Upper lobe of left lung (tissue), 6 donors: ENCODE data around the gene NRXN3. TPM values are rescaled to one million over a fixed set of nuclear protein-coding genes. Genes with fewer than 3 reads are reported as not detected.

Experiments used
- ATAC-seq, 2 donors: fragments of 200-7000 bp; cut with Tn5 transposase; one replicate each; pipeline ENCODE4 v1.9.1; 2022; ENCODE audit warnings: mild to moderate bottlenecking in 2 of 2, moderate library complexity in 2 of 2; ENCODE audit not compliant: low FRiP score in 2 of 2
- DNase-seq, 2 donors: peaks; one replicate each; pipeline ENCODE4 v3.0.0-alpha.2; 2019 to 2020
- H3K27ac ChIP-seq, 4 donors: fragments of 200-600 bp; sonication (generic); one replicate each; pipeline ENCODE4 v1.5.1; 2016 to 2019
- H3K27me3 ChIP-seq, 4 donors: fragments of 200-600 bp; sonication (generic); one replicate each; pipeline ENCODE4 v1.5.1; 2017 to 2019
- H3K36me3 ChIP-seq, 4 donors: fragments of 200-600 bp; sonication (generic); one replicate each; pipeline ENCODE4 v1.5.1; 2016 to 2019
- H3K4me1 ChIP-seq, 4 donors: fragments of 200-600 bp; sonication (generic); one replicate each; pipeline ENCODE4 v1.5.1; 2018 to 2019
- H3K4me3 ChIP-seq, 4 donors: fragments of 200-600 bp; sonication (generic); one replicate each; pipeline ENCODE4 v1.5.1; 2017 to 2019; ENCODE audit warnings: mild to moderate bottlenecking in 2 of 4, moderate library complexity in 1 of 4
- H3K9me3 ChIP-seq, 4 donors: fragments of 200-600 bp; sonication (generic); one replicate each; pipeline ENCODE4 v1.5.1; 2018 to 2019
- EP300 ChIP-seq, 4 donors: sonication (generic); formaldehyde crosslinking; IDR thresholded peaks; one replicate each; pipeline ENCODE4 v1.5.1; 2017; ENCODE audit warnings: antibody characterized with exemption in 4 of 4, control low read depth in 2 of 4
- POLR2A ChIP-seq, 4 donors: fragments of 450-650 bp; IDR thresholded peaks; one replicate each; pipeline ENCODE4 v1.5.1; 2016 to 2017; ENCODE audit warnings: antibody characterized with exemption in 4 of 4, mild to moderate bottlenecking in 2 of 4
- POLR2AphosphoS5 ChIP-seq, 2 donors: sonication (generic); formaldehyde crosslinking; IDR thresholded peaks; one replicate each; pipeline ENCODE4 v1.5.1; 2017; ENCODE audit warnings: antibody characterized with exemption in 2 of 2
- WGBS, 2 donors: methylation state at CpG; one replicate each; pipeline ENCODE4 v1.1.5; 2017 to 2018; 5-methylcytosine and 5-hydroxymethylcytosine counted together
- total RNA-seq, 6 donors: library from RNA; depleted of rRNA in 4 of 6; stranded (reverse); fragments of >200 nt in 4 of 6; gene quantifications; one replicate each; pipeline versions ENCODE4 v1.1.0 to v1.2.1, GENCODE V29; 2016 to 2021
- TF ChIP-seq, protein P1 (sequence below), 6 experiments: fragments of 450-650 bp in 4 of 6; fragments of 200-600 bp in 2 of 6; sonication (generic) in 2 of 6; IDR thresholded peaks; one replicate each; pipeline ENCODE4 v1.5.1; 2016 to 2019; ENCODE audit warnings: antibody characterized with exemption in 6 of 6
- donor health status: DM: no; HTN: no; CAD: no; lungs with moderate emphysema.
- donor health status: DM: no; HTN: yes; CAD: no; lungs with severe emphysema.

The NRXN3 gene
- total RNA-seq, 6 donors from 2014 or later: 4.4 to 14.9 (median 7.2) TPM

DNA sequence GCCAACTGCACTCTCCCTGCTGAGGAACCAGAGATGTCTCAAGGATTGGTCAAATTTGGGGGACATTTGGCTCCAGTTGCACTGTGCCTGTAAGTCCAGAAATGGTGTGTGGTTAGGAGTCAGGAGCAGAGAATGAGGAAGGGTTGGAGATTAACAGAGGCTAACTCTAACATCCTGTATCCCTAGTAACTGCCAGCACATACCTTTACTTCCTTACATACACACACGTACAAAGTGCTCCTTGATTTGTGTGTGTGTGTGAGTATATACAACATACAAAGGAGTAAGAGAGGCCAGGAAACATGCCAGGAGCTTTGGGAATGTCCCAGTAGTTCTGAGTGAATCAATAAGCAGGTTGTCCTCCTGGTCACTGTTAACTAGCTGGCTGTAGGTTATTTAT lies 39.8 kb upstream of the NRXN3 start:
- DNase-seq: no peak
- Histone ChIP-seq H3K27ac (no peak overlapping the region), H3K27me3 (no peaks in the 10 kb centered on the region), H3K9me3 (no peaks in the 10 kb centered on the region), H3K4me1 (no peaks in the 10 kb centered on the region), H3K36me3 (no peaks in the 10 kb centered on the region), H3K4me3 (no peak overlapping the region)
- ATAC-seq: no peak
- TF ChIP-seq POLR2AphosphoS5 (IDR thresholded peaks at IDR 0.05): no peak
- TF ChIP-seq EP300 (IDR thresholded peaks at IDR 0.05): no peak
- no peak for TF ChIP-seq POLR2A (IDR thresholded peaks at IDR 0.05)
- TF ChIP-seq, protein P1, sequence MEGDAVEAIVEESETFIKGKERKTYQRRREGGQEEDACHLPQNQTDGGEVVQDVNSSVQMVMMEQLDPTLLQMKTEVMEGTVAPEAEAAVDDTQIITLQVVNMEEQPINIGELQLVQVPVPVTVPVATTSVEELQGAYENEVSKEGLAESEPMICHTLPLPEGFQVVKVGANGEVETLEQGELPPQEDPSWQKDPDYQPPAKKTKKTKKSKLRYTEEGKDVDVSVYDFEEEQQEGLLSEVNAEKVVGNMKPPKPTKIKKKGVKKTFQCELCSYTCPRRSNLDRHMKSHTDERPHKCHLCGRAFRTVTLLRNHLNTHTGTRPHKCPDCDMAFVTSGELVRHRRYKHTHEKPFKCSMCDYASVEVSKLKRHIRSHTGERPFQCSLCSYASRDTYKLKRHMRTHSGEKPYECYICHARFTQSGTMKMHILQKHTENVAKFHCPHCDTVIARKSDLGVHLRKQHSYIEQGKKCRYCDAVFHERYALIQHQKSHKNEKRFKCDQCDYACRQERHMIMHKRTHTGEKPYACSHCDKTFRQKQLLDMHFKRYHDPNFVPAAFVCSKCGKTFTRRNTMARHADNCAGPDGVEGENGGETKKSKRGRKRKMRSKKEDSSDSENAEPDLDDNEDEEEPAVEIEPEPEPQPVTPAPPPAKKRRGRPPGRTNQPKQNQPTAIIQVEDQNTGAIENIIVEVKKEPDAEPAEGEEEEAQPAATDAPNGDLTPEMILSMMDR (IDR thresholded peaks at IDR 0.05): no peak
- 36 to 80% methylated on average over 1 of the region's 1 CpG for WGBS, 2 donors

DNA sequence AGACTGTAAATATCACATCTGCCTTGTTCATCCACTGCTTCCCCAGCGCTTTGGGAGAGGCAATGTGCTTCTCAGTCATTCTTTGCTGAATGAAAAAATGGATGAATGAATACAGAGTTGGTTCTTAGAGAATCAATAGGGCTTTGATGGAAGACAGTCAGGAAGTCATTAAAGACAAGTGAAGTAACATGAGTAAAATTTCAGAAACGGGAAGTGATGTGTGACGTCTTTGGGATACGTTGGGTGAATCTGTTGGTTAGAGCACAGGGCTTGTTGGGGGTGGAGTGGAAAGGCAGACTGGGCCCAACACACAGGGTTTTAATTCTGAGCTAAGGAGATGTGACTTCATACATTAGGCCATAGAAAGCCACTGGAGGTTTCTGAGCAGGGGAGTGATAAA lies 39.0 kb upstream of the NRXN3 start:
- H3K4me3 ChIP-seq: no peak overlapping the region
- 55 to 76% methylated on average over 4 of the region's 4 CpGs for whole genome bisulfite sequencing, 2 donors
- H3K9me3 ChIP-seq: no peaks in the 10 kb centered on the region
- TF ChIP-seq, protein P1 (IDR thresholded peaks at IDR 0.05): no peak
- TF ChIP-seq POLR2A (IDR thresholded peaks at IDR 0.05): no peak
- no peak for TF ChIP-seq POLR2AphosphoS5 (IDR thresholded peaks at IDR 0.05)
- no peak for TF ChIP-seq EP300 (IDR thresholded peaks at IDR 0.05)
- H3K27me3 ChIP-seq: no peaks in the 10 kb centered on the region
- ATAC-seq (no peak), DNase-seq (no peak)
- H3K36me3 ChIP-seq: no peaks in the 10 kb centered on the region
- H3K4me1 ChIP-seq: no peaks in the 10 kb centered on the region
- no peak overlapping the region for H3K27ac ChIP-seq

- H3K4me3 ChIP-seq: no peak overlapping the region
- 78 to 89% methylated on average over 5 of the region's 5 CpGs for WGBS, 2 donors
- DNase-seq (no peak), ATAC-seq (no peak)
- H3K4me1 ChIP-seq: no peaks in the 10 kb centered on the region
- H3K9me3 ChIP-seq: no peaks in the 10 kb centered on the region
- H3K27ac ChIP-seq: no peak overlapping the region
- no peaks in the 10 kb centered on the region for H3K27me3 ChIP-seq
- no peaks in the 10 kb centered on the region for H3K36me3 ChIP-seq
- no peak for TF ChIP-seq POLR2A (IDR thresholded peaks at IDR 0.05)
- TF ChIP-seq, protein P1 (IDR thresholded peaks at IDR 0.05): no peak
- TF ChIP-seq EP300 (IDR thresholded peaks at IDR 0.05): no peak
- TF ChIP-seq POLR2AphosphoS5 (IDR thresholded peaks at IDR 0.05): no peak
Measured at GRCh38 chr14:78131616-78132015, 38.6 kb upstream of the NRXN3 start.

DNA sequence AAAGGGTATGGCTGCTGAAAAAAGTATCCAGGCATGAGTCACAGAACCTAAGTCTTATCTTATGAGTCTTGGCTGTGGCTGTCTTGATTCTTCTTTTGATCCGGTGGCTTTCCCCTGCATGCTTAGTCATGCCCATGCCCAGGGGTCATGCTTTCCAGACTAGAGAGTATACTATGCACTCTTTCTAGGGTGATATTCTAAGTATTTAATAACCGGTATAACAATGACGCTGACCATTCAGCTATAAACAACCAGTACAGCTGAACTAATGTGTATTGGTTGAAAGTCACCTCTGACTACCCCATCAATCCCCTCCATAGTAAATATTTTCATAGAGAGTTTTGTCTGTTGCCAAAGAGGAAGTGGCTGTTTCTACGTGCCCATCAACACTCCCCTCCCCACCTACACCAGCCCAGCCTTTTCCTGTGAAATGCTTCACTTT lies 34.7 kb upstream of the NRXN3 start:
- H3K27me3 ChIP-seq: no peaks in the 10 kb centered on the region
- no peaks in the 10 kb centered on the region for H3K4me1 ChIP-seq
- DNase-seq (no peak), ATAC-seq (no peak)
- no peaks in the 10 kb centered on the region for H3K36me3 ChIP-seq
- TF ChIP-seq EP300 (IDR thresholded peaks at IDR 0.05) (no peak), POLR2AphosphoS5 (IDR thresholded peaks at IDR 0.05) (no peak), POLR2A (IDR thresholded peaks at IDR 0.05) (no peak)
- TF ChIP-seq, protein P1 (IDR thresholded peaks at IDR 0.05): no peak
- WGBS, 2 donors: 22 to 45% methylated on average over 4 of the region's 4 CpGs
- H3K27ac ChIP-seq: no peak overlapping the region
- no peaks in the 10 kb centered on the region for H3K9me3 ChIP-seq
- H3K4me3 ChIP-seq: no peak overlapping the region

DNA sequence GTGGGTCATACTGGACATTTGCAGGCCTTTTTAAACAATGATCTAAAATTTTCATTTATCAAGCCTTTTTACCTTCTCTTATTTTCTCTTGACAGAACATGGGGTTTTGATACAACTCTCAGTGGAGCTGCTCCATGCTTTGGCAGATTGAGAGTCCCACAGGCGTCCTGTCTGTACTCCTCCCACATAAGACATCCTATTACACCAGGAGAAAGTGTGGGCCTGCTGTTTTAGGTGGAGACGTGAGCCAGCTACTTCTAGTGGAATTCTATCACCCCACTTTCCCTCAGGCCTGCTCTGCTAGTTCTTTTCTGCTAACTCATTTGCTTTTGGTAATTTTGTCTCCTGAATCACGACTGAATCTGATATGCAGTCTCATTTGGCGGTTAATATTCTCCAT lies 33.5 kb upstream of the NRXN3 start:
- TF ChIP-seq POLR2AphosphoS5 (IDR thresholded peaks at IDR 0.05) (no peak), EP300 (IDR thresholded peaks at IDR 0.05) (no peak), POLR2A (IDR thresholded peaks at IDR 0.05) (no peak)
- TF ChIP-seq, protein P1 (IDR thresholded peaks at IDR 0.05): no peak
- H3K4me1 ChIP-seq: no peaks in the 10 kb centered on the region
- no peaks in the 10 kb centered on the region for H3K9me3 ChIP-seq
- DNase-seq (no peak), ATAC-seq (no peak)
- H3K27ac ChIP-seq: no peak overlapping the region
- no peaks in the 10 kb centered on the region for H3K27me3 ChIP-seq
- H3K36me3 ChIP-seq: no peaks in the 10 kb centered on the region
- no peak overlapping the region for H3K4me3 ChIP-seq
- WGBS, 2 donors: 75 to 81% methylated on average over 4 of the region's 4 CpGs
